WTC11 (cell line): ENCODE measurements around the gene MBLAC2. TPM values are rescaled to one million over a fixed set of nuclear protein-coding genes. Genes with fewer than 3 reads are reported as not detected.

ENCODE experiments used
- ATAC-seq: fragments of 200-7000 bp; cut with Tn5 transposase; 2 replicates; pipeline ENCODE4 v1.10.0; 2021; ENCODE audit warnings: mild to moderate bottlenecking, moderate library complexity
- CTCF ChIA-PET: fragments of 300-600 bp; sonication (Branson Sonifier 250); formaldehyde crosslinking; loops from one replicate; lab custom pipeline; 2021; ENCODE audit warnings: antibody characterized with exemption; lab: Charles Lee
- POLR2A ChIA-PET: fragments of 350-600 bp; sonication (Branson Sonifier 250); formaldehyde crosslinking; loops from one replicate; lab custom pipeline; 2021; ENCODE audit warnings: antibody characterized with exemption; lab: Charles Lee
- DNase-seq: peaks from one replicate; pipeline ENCODE4 v3.0.0; 2021; ENCODE audit warnings: low spot score
- H3K27ac Mint-ChIP-seq: 2 replicates; pipeline ENCODE4 v1.8.0; 2021; ENCODE audit warnings: mixed read lengths
- H3K27me3 Mint-ChIP-seq: 2 replicates; pipeline ENCODE4 v1.8.0; 2021; ENCODE audit warnings: low read depth, mild to moderate bottlenecking, moderate library complexity, mixed read lengths
- H3K36me3 Mint-ChIP-seq: 2 replicates; pipeline ENCODE4 v1.8.0; 2021; ENCODE audit warnings: mixed read lengths
- H3K4me1 Mint-ChIP-seq: 2 replicates; pipeline ENCODE4 v1.8.0; 2022; ENCODE audit warnings: mixed read lengths
- H3K4me3 Mint-ChIP-seq: 2 replicates; pipeline ENCODE4 v1.8.0; 2021; ENCODE audit warnings: mild to moderate bottlenecking, moderate library complexity, mixed read lengths
- H3K9me3 Mint-ChIP-seq: 2 replicates; pipeline ENCODE4 v1.8.0; 2021; ENCODE audit warnings: mixed read lengths
- AFF4 ChIP-seq: sonication (generic); formaldehyde crosslinking; IDR thresholded peaks from 2 replicates; pipeline ENCODE4 v1.8.1; 2023; ENCODE audit warnings: mild to moderate bottlenecking, missing genetic modification reagents, borderline replicate concordance
- ATF2 ChIP-seq: sonication (generic); formaldehyde crosslinking; IDR thresholded peaks from 2 replicates; pipeline ENCODE4 v1.8.1; 2022; ENCODE audit warnings: low read depth, missing genetic modification reagents, borderline replicate concordance
- ATF3 ChIP-seq: sonication (generic); formaldehyde crosslinking; conservative IDR thresholded peaks from 2 replicates; pipeline ENCODE4 v1.8.1; 2022; ENCODE audit warnings: mild to moderate bottlenecking, missing genetic modification reagents
- CDX4 ChIP-seq: fragments of 250-450 bp; sonication (Bioruptor Pico); IDR thresholded peaks from 2 replicates; pipeline ENCODE4 v1.9.0; 2021; ENCODE audit warnings: moderate library complexity, mild to moderate bottlenecking, inconsistent platforms, borderline replicate concordance
- FOXP4 ChIP-seq: sonication (generic); formaldehyde crosslinking; IDR thresholded peaks from 2 replicates; pipeline ENCODE4 v1.8.0; 2022; ENCODE audit warnings: mild to moderate bottlenecking, missing genetic modification reagents
- GRHL2 ChIP-seq: fragments of 250-450 bp; sonication (Bioruptor Pico); IDR thresholded peaks from 2 replicates; pipeline ENCODE4 v1.8.0; 2022; ENCODE audit warnings: mild to moderate bottlenecking, moderate library complexity; ENCODE audit not compliant: insufficient replicate concordance, severe bottlenecking
- JAZF1 ChIP-seq: fragments of 250-450 bp; sonication (Bioruptor Pico); IDR thresholded peaks from 2 replicates; pipeline ENCODE4 v1.9.0; 2021; ENCODE audit warnings: moderate library complexity, mild to moderate bottlenecking, inconsistent platforms
- MLX ChIP-seq: sonication (generic); formaldehyde crosslinking; IDR thresholded peaks from 2 replicates; pipeline ENCODE4 v1.8.1; 2023; ENCODE audit warnings: mild to moderate bottlenecking, missing genetic modification reagents, moderate library complexity
- NFE2L1 ChIP-seq: sonication (generic); formaldehyde crosslinking; IDR thresholded peaks from 2 replicates; pipeline ENCODE4 v1.8.1; 2023; ENCODE audit warnings: missing genetic modification reagents
- OVOL2 ChIP-seq: fragments of 250-450 bp; sonication (Bioruptor Pico); IDR thresholded peaks from 2 replicates; pipeline ENCODE4 v1.9.0; 2021; ENCODE audit warnings: mild to moderate bottlenecking, borderline replicate concordance
- PREB ChIP-seq: sonication (generic); formaldehyde crosslinking; IDR thresholded peaks from 2 replicates; pipeline ENCODE4 v1.8.1; 2022; ENCODE audit warnings: mild to moderate bottlenecking, missing genetic modification reagents, moderate library complexity, borderline replicate concordance
- PRRX2 ChIP-seq: fragments of 250-450 bp; sonication (Bioruptor Pico); IDR thresholded peaks from 2 replicates; pipeline ENCODE4 v1.8.0; 2021; ENCODE audit warnings: mild to moderate bottlenecking
- RELA ChIP-seq: sonication (generic); formaldehyde crosslinking; IDR thresholded peaks from 2 replicates; pipeline ENCODE4 v1.8.1; 2022; ENCODE audit warnings: missing genetic modification reagents, mild to moderate bottlenecking, borderline replicate concordance
- TEAD1 ChIP-seq: sonication (generic); formaldehyde crosslinking; IDR thresholded peaks from 2 replicates; pipeline ENCODE4 v1.8.0; 2022; ENCODE audit warnings: mild to moderate bottlenecking, missing genetic modification reagents
- ZBTB43 ChIP-seq: sonication (generic); formaldehyde crosslinking; IDR thresholded peaks from 2 replicates; pipeline ENCODE4 v1.8.1; 2023; ENCODE audit warnings: mild to moderate bottlenecking, missing genetic modification reagents
- ZNF532 ChIP-seq: fragments of 250-450 bp; sonication (Bioruptor Pico); IDR thresholded peaks from 2 replicates; pipeline ENCODE4 v1.9.0; 2021; ENCODE audit warnings: mild to moderate bottlenecking, borderline replicate concordance
- total RNA-seq: library from RNA; stranded (reverse); gene quantifications from 3 replicates; pipeline ENCODE4 v1.2.3, GENCODE V29; 2021

The MBLAC2 gene
- total RNA-seq, 1 experiment from 2014 or later, result 5.9 TPM

GRCh38 chr5:90488791-90489190 is 14.2 kb upstream of the MBLAC2 start:
- DNase-seq (no peak), ATAC-seq (no peak)
- Mint-ChIP-seq H3K36me3 (peaks cover 44% of the 10 kb centered on the region), H3K4me3 (no peak overlapping the region), H3K4me1 (peaks cover 12% of the 10 kb centered on the region), H3K27me3 (no peaks in the 10 kb centered on the region), H3K9me3 (peaks cover 6% of the 10 kb centered on the region), H3K27ac (no peak overlapping the region)
- ChIA-PET POLR2A (no interaction called here), CTCF (no interaction called here)
- TF ChIP-seq PRRX2 (CRISPR knock-in tag), result no peak
- TF ChIP-seq JAZF1 (CRISPR knock-in tag), result no peak
- no peak for TF ChIP-seq ATF2 (CRISPR knock-in tag)
- TF ChIP-seq ZBTB43 (CRISPR knock-in tag), result no peak
- TF ChIP-seq PREB (CRISPR knock-in tag), result no peak
- no peak for TF ChIP-seq MLX (CRISPR knock-in tag)
- no peak for TF ChIP-seq ATF3 (CRISPR knock-in tag)
- TF ChIP-seq OVOL2 (CRISPR knock-in tag), result no peak
- no peak for TF ChIP-seq ZNF532 (CRISPR knock-in tag)
- no peak for TF ChIP-seq RELA
- TF ChIP-seq AFF4 (CRISPR knock-in tag), result no peak
- TF ChIP-seq NFE2L1 (CRISPR knock-in tag), result no peak
- no peak for TF ChIP-seq TEAD1 (CRISPR knock-in tag)
- TF ChIP-seq CDX4 (CRISPR knock-in tag), result no peak
- TF ChIP-seq FOXP4, result no peak
- no peak for TF ChIP-seq GRHL2 (CRISPR knock-in tag)
